GM12878 (cell line): Measurements from ENCODE around the gene FAM78A. TPM values are rescaled to one million over a fixed set of nuclear protein-coding genes. Genes with fewer than 3 reads are reported as not detected.

ENCODE experiments used
- ATAC-seq: fragments of 200-7000 bp; cut with Tn5 transposase; 3 replicates; pipeline ENCODE4 v1.9.1; 2020; ENCODE audit warnings: mild to moderate bottlenecking, moderate library complexity
- BruUV-seq: library from RNA; stranded (reverse); fragments of 400-500 nt; replicated peaks from 2 replicates; lab custom pipeline; 2021; lab: Mats Ljungman, UMichigan
- CTCF ChIA-PET: fragments of 300-600 bp; sonication (Branson Sonifier 250); formaldehyde crosslinking; extraction: SDS; loops from one replicate; lab custom pipeline; 2021; ENCODE audit warnings: inconsistent platforms; lab: Yijun Ruan, JAX
- POLR2A ChIA-PET: fragments of 350-600 bp; formaldehyde crosslinking; extraction: SDS; loops from one replicate; lab custom pipeline; 2021; ENCODE audit warnings: inconsistent platforms; lab: Charles Lee
- RAD21 ChIA-PET: fragments of 300-600 bp; sonication (Branson Sonifier 250); formaldehyde crosslinking; loops from one replicate; lab custom pipeline; 2023; ENCODE audit warnings: antibody characterized with exemption; ENCODE audit not compliant: unreplicated experiment; lab: Charles Lee
- SMC1A ChIA-PET: fragments of 300-600 bp; sonication (Branson Sonifier 250); formaldehyde crosslinking; loops from one replicate; lab custom pipeline; 2023; ENCODE audit not compliant: unreplicated experiment, uncharacterized antibody; lab: Charles Lee
- DNase-seq: peaks from one replicate; pipeline ENCODE4 v3.0.0-alpha.2; 2011; ENCODE audit warnings: low read depth, low spot score
- FAIRE-seq: peaks from 3 replicates; lab custom pipeline; 2011; peaks lifted over from hg19 to GRCh38; lab: Jason Lieb, UNC
- H2AFZ ChIP-seq: 2 replicates; pipeline ENCODE4 v1.6.0; 2011; ENCODE audit warnings: low read depth, low read length, control low read depth; ENCODE audit not compliant: control insufficient read depth
- H3K27ac ChIP-seq: 2 replicates; pipeline ENCODE4 v1.5.1; 2011; ENCODE audit warnings: control low read depth; ENCODE audit not compliant: control insufficient read depth, insufficient read depth
- H3K27me3 ChIP-seq, 2 experiments: replicated peaks in 1 of 2; 2 replicates each; pipeline versions ENCODE4 v1.6.0 to v1.6.1; 2011; ENCODE audit warnings: low read length in 1 of 2; ENCODE audit not compliant: control insufficient read depth in 2 of 2, insufficient read depth in 2 of 2
- H3K36me3 ChIP-seq, 2 experiments: 2 replicates each; pipeline ENCODE4 v1.5.1; 2011; ENCODE audit warnings: low read length in 1 of 2; ENCODE audit not compliant: control insufficient read depth in 2 of 2, insufficient read depth in 2 of 2
- H3K4me1 ChIP-seq: 2 replicates; pipeline ENCODE4 v1.6.1; 2011; ENCODE audit warnings: mild to moderate bottlenecking, low read length, moderate library complexity, mixed read lengths; ENCODE audit not compliant: control insufficient read depth, insufficient read depth
- H3K4me2 ChIP-seq: 2 replicates; pipeline ENCODE4 v1.6.0; 2011; ENCODE audit warnings: control low read depth; ENCODE audit not compliant: control insufficient read depth, insufficient read depth
- H3K4me3 ChIP-seq: fragments of 200-600 bp; sonication (generic); 2 replicates; pipeline ENCODE4 v1.5.1; 2016
- H3K79me2 ChIP-seq: 2 replicates; pipeline ENCODE4 v1.6.0; 2011; ENCODE audit warnings: low read length; ENCODE audit not compliant: control insufficient read depth, insufficient read depth
- H3K9ac ChIP-seq: 2 replicates; pipeline ENCODE4 v1.8.0; 2011; ENCODE audit warnings: low read length, control low read depth, mixed read lengths; ENCODE audit not compliant: control insufficient read depth, insufficient read depth
- H3K9me3 ChIP-seq: replicated peaks from 3 replicates; pipeline ENCODE4 v1.5.1; 2011; ENCODE audit warnings: mild to moderate bottlenecking, low read length; ENCODE audit not compliant: control insufficient read depth, insufficient read depth
- H4K20me1 ChIP-seq: 2 replicates; pipeline ENCODE4 v1.6.0; 2011; ENCODE audit not compliant: control insufficient read depth, insufficient read depth
- ASH2L ChIP-seq: fragments of 300-600, 200-600 bp; sonication (generic); IDR thresholded peaks from 2 replicates; pipeline ENCODE4 v1.6.1; 2017; ENCODE audit warnings: low read depth, mild to moderate bottlenecking, borderline replicate concordance
- BACH1 ChIP-seq: fragments of 450-650 bp; IDR thresholded peaks from 2 replicates; pipeline ENCODE4 v1.6.1; 2017; ENCODE audit warnings: mild to moderate bottlenecking, borderline replicate concordance
- CBFB ChIP-seq: IDR thresholded peaks from 2 replicates; pipeline ENCODE4 v1.6.1; 2016; ENCODE audit warnings: antibody characterized with exemption, low read depth
- CBX5 ChIP-seq: sonication (generic); IDR thresholded peaks from 2 replicates; pipeline ENCODE4 v1.6.1; 2016; ENCODE audit warnings: low read depth, moderate library complexity, mild to moderate bottlenecking, inconsistent platforms
- DPF2 ChIP-seq: fragments of 450-650 bp; IDR thresholded peaks from 2 replicates; pipeline ENCODE4 v1.6.1; 2017; ENCODE audit warnings: mild to moderate bottlenecking
- EP300 ChIP-seq, 2 experiments: fragments of 150-350 bp in 1 of 2; IDR thresholded peaks; 2 replicates each; pipeline ENCODE4 v1.6.1; 2011 to 2012; ENCODE audit warnings: low read depth in 2 of 2, low read length in 2 of 2, borderline replicate concordance in 1 of 2, improper control_type of control experiment in 1 of 2, inconsistent platforms in 1 of 2; ENCODE audit not compliant: control insufficient read depth in 1 of 2
- HCFC1 ChIP-seq: fragments of 150-350 bp; IDR thresholded peaks from 2 replicates; pipeline ENCODE4 v1.6.1; 2014; ENCODE audit warnings: low read length
- IRF4 ChIP-seq: IDR thresholded peaks from 2 replicates; pipeline ENCODE4 v1.6.1; 2011; ENCODE audit warnings: low read depth, low read length
- JUND ChIP-seq: IDR thresholded peaks from 2 replicates; pipeline ENCODE4 v1.6.1; 2012; ENCODE audit warnings: low read depth, mild to moderate bottlenecking, low read length, improper control_type of control experiment, moderate library complexity
- MYB ChIP-seq: fragments of 150-350 bp; IDR thresholded peaks from 2 replicates; pipeline ENCODE4 v1.6.1; 2014; ENCODE audit warnings: mild to moderate bottlenecking, low read depth, low read length, borderline replicate concordance
- NR2C2 ChIP-seq: IDR thresholded peaks from 2 replicates; pipeline ENCODE4 v1.6.1; 2011; ENCODE audit warnings: borderline replicate concordance, low read depth; ENCODE audit not compliant: control insufficient read depth, insufficient read length
- RCOR1 ChIP-seq: conservative IDR thresholded peaks from 2 replicates; pipeline ENCODE4 v1.6.1; 2012; ENCODE audit warnings: low read depth, low read length, improper control_type of control experiment
- RFX5 ChIP-seq: IDR thresholded peaks from 2 replicates; pipeline ENCODE4 v1.6.1; 2011; ENCODE audit warnings: low read depth, low read length, improper control_type of control experiment
- SMAD5 ChIP-seq: IDR thresholded peaks from 2 replicates; pipeline ENCODE4 v1.6.1; 2016; ENCODE audit warnings: antibody characterized with exemption, low read depth
- SMARCA5 ChIP-seq: fragments of 450-650 bp; IDR thresholded peaks from 2 replicates; pipeline ENCODE4 v1.6.1; 2017; ENCODE audit warnings: mild to moderate bottlenecking
- STAT3 ChIP-seq: IDR thresholded peaks from 2 replicates; pipeline ENCODE4 v1.6.1; 2011; ENCODE audit warnings: low read depth, low read length, improper control_type of control experiment
- TCF3 ChIP-seq: IDR thresholded peaks from 2 replicates; pipeline ENCODE4 v1.6.1; 2012; ENCODE audit warnings: low read depth, mild to moderate bottlenecking, low read length, borderline replicate concordance; ENCODE audit not compliant: insufficient read depth
- ZNF207 ChIP-seq: fragments of 450-650 bp; IDR thresholded peaks from 2 replicates; pipeline ENCODE4 v1.6.1; 2014; ENCODE audit warnings: antibody characterized with exemption, mild to moderate bottlenecking, borderline replicate concordance
- WGBS: methylation state at CpG from one replicate; pipeline ENCODE4 v1.1.6; 2016; ENCODE audit warnings: low lambda C conversion rate; ENCODE audit not compliant: insufficient replicate concordance, insufficient coverage; ENCODE audit errors: missing lambda C conversion rate; 5-methylcytosine and 5-hydroxymethylcytosine counted together
- in situ Hi-C: fragments of 300-500 bp; cut with MboI; formaldehyde crosslinking; loops from 9 replicates; pipeline ENCODE4 v1.14.3; 2018; ENCODE audit warnings: mixed read lengths
- intact Hi-C: fragments of 100-400 bp; cut with micrococcal nuclease; formaldehyde crosslinking; loops from one replicate; pipeline ENCODE4 v1.14.2; 2022; ENCODE audit not compliant: unreplicated experiment
- polyA plus RNA-seq, 11 experiments: library from polyadenylated mRNA; depleted of rRNA in 4 of 11; unstranded in 6 of 11; stranded (reverse) in 5 of 11; fragments of >200 nt; fragmentation: Nextera tagmentation in 4 of 11; fragmentation: Illumina TruSeq in 1 of 11; extraction: Ambion mirVana in 4 of 11; extraction: Trizol in 1 of 11; gene quantifications; 1 replicate in 1 of 11; 2 replicates in 10 of 11; pipeline versions ENCODE4 v1.2.1 to v1.2.3, GENCODE V29; 2011 to 2016; ENCODE audit warnings: inconsistent platforms in 2 of 11, missing spikeins in 2 of 11, low read depth in 1 of 11
- total RNA-seq, 4 experiments: library from RNA; depleted of rRNA in 3 of 4; stranded (reverse); fragments of >200 nt in 3 of 4; fragmentation: Illumina TruSeq in 1 of 4; extraction: Trizol in 1 of 4; gene quantifications; 2 replicates each; pipeline versions ENCODE4 v1.2.1 to v1.2.3, GENCODE V29; 2013 to 2021

The FAM78A gene
- total and polyA plus RNA-seq, 10 of the 15 experiments (the other 5 are each of a cell fraction or from before 2014, with no cell fraction given) = 0.18 to 32.5 (median 12.2) TPM

GRCh38 chr9:131218370-131218769 lies 57.9 kb downstream of the FAM78A start:
- 34% methylated on average over 2 of the region's 5 CpGs for WGBS
- Histone ChIP-seq H3K4me1 (no peaks in the 10 kb centered on the region), H3K27me3 (no peaks in the 10 kb centered on the region), H3K4me2 (no peak overlapping the region), H3K9ac (no peak overlapping the region), H4K20me1 (no peaks in the 10 kb centered on the region), H3K4me3 (no peak overlapping the region), H3K27ac (no peak overlapping the region), H3K79me2 (no peaks in the 10 kb centered on the region), H3K9me3 (no peaks in the 10 kb centered on the region), H3K36me3 (peaks cover 3 to 11% of the 10 kb centered on the region in 2 experiments; a peak in 2 of 4 replicates), H2AFZ (no peak overlapping the region)
- FAIRE-seq (no peak), ATAC-seq (no peak), DNase-seq (no peak)
- no TSS peak for BruUV-seq
- intact Hi-C loops (no loop called here), in situ Hi-C loops (no loop called here)
- ChIA-PET POLR2A (no interaction called here), RAD21 (no interaction called here), SMC1A (interaction anchor here (0.9 kb wide), 1 partner anchor 12 kb away, joined by 3 read pairs; no protein-coding TSS in a partner anchor), CTCF (no interaction called here)
- TF ChIP-seq EP300 (IDR thresholded peaks at IDR 0.05; ENCODE audit: borderline replicate concordance in 1 of 2, control insufficient read depth in 1 of 2, low read depth in 2 of 2, low read length in 2 of 2) = no peak
- TF ChIP-seq DPF2 = no peak
- no peak for TF ChIP-seq STAT3
- TF ChIP-seq IRF4 = no peak
- TF ChIP-seq RCOR1 = no peak

GRCh38 chr9:131217331-131218031 lies 58.8 kb downstream of the FAM78A start:
- DNase-seq = no peak
- intact Hi-C loops = no loop called here
- SMC1A ChIA-PET = interaction anchor here (1.4 kb wide), 1 partner anchor 19 kb away, joined by 3 read pairs; no protein-coding TSS in a partner anchor
- H3K27ac ChIP-seq = no peak overlapping the region
- peaks cover 3 to 11% of the 10 kb centered on the region in 2 experiments; a peak in 2 of 4 replicates for H3K36me3 ChIP-seq
- CTCF ChIA-PET = interaction anchor here (0.7 kb wide), 1 partner anchor 38 kb away, joined by 3 read pairs; no protein-coding TSS in a partner anchor
- RAD21 ChIA-PET = interaction anchor here (0.6 kb wide), 1 partner anchor 81 kb away, joined by 3 read pairs; no protein-coding TSS in a partner anchor
- ATAC-seq = no peak
- POLR2A ChIA-PET = interaction anchor here (0.6 kb wide), 1 partner anchor 33 kb away, joined by 3 read pairs; no protein-coding TSS in a partner anchor
- H3K9me3 ChIP-seq = no peaks in the 10 kb centered on the region
- no peaks in the 10 kb centered on the region for H4K20me1 ChIP-seq
- 97% methylated on average over 6 of the region's 6 CpGs for WGBS
- no peak overlapping the region for H2AFZ ChIP-seq
- H3K4me1 ChIP-seq = no peaks in the 10 kb centered on the region
- in situ Hi-C loops = no loop called here
- BruUV-seq = no TSS peak
- H3K9ac ChIP-seq = no peak overlapping the region
- H3K4me2 ChIP-seq = no peak overlapping the region
- H3K4me3 ChIP-seq = no peak overlapping the region
- no peaks in the 10 kb centered on the region for H3K27me3 ChIP-seq
- no peak for FAIRE-seq
- H3K79me2 ChIP-seq = no peaks in the 10 kb centered on the region
- TF ChIP-seq SMARCA5 = no peak
- TF ChIP-seq SMAD5 = no peak
- no peak for TF ChIP-seq RFX5
- no peak for TF ChIP-seq MYB
- no peak for TF ChIP-seq DPF2
- TF ChIP-seq JUND = no peak
- TF ChIP-seq CBX5 = no peak
- TF ChIP-seq CBFB = no peak
- no peak for TF ChIP-seq ASH2L
- TF ChIP-seq TCF3 = no peak
- no peak for TF ChIP-seq ZNF207
- TF ChIP-seq NR2C2 = no peak
- no peak for TF ChIP-seq HCFC1
- TF ChIP-seq BACH1 = no peak
